HG03457 (cell line): Measurements from ENCODE around the gene CASP3.
"Not testable (repeated sequence)": the region's sequence is repeated elsewhere in the genome, so short reads cannot be mapped to it uniquely, and the experiment has no call there.

Experiments used
- ATAC-seq: cut with Tn5 transposase; IDR thresholded peaks from one replicate; pipeline ENCODE4 v1.9.1; 2021; ENCODE audit warnings: moderate number of reproducible peaks; ENCODE audit not compliant: unreplicated experiment

CASP3 gene

GRCh38 chr4:184664445-184665210, 15.4 kb upstream of the CASP3 start:
- ATAC-seq, result no peak

DNA sequence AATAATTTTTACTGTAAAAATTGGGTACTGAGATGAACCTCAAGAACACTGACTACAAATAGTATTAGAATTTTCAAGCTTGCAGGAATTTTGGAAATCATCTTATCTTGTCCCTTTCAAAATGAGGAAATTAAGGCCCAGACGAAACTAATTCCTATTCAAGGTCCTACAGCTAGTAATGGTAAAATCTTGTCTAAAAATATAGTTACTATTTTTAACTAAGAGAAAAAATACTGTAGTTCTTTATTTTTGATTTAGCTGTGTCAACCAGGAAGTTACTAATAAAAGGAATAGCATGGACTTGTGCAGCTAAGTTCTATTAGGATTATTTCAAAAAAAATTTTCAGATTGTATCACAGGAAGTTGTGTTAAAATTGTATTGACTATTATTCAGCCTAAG, 13.0 kb upstream of the CASP3 start:
- ATAC-seq, result no peak

GRCh38 chr4:184660978-184661377, 11.7 kb upstream of the CASP3 start:
- no peak for ATAC-seq

DNA sequence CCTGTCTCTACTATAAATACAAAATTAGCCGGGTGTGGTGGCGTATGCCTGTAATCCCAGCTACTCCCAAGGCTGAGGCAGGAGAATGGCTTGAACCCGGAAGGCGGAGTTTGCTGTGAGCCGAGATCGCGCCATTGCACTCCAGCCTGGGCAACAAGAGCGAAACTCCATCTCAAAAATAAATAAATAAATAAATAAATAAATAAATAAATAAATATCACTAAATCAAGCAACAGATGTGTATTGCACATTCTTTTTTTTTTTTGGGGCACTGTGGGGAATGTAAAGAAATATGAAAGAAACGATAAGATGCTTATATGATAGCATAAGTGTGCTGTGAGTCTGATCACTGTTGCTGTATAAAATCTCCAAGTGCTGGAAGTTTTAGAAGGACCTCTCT, 8.6 kb upstream of the CASP3 start:
- not testable (repeated sequence) for ATAC-seq

DNA sequence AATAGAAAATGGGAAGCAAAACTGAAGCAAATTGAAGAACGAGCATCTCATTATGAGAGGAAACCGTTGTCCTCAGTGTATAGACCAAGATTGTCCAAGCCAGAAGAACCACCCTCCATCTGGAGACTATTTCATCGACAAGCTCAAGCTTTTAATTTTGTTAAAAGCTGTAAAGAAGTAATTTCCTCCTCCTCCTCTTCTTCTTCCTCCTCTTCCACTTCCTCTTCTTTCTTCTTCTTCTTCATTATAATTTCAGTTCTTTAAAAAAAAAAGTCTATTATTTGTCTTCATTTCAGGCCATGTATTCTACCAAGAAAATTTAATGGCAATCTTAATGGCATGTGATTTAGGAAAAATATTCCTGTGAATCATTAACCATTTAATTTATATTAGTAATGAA, 7.9 kb upstream of the CASP3 start:
- ATAC-seq, result no peak

DNA sequence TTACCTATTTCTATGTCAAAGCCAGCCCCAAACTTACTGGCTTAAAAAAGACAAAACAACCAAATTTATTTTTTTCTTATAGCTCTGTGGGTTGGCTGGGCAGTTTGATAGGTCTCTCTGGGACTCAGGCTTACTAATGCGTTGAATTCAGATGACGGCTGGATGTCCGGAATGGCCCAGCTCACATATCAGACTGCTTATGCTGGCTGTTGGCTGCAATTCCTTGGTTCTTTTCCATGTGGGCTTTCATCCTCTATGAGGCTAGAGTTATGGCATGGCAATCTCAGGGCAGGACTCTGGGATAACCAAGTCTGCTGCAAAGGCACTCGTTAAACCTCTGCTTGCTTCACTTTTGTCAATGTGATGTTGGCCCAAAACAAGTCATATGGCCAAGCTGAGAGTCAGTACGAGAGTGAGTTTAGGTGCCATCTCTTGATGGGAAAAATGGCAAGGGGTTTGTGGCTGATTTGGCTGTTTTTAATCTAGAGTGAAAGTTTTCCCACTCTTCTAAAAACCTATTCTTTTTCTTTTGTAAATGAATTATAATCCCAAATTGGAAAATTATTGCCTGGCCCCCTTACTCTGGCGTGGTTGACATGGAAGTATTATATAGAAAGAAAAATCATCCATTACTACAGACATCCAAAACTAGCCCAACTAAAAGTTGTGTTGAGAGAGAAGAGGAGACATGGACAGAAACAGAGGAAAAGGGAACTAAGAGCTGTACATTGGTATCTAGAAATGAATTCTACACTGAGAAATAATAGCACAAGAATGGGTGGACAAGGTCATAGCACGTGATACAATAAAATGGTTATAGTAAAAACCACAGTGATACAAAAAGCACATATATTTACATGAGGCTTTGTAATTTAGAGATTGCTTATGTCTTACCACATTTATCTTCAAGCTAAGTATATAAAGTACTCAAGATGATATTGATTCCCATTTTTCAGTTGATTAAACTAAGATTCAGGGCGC, 6.9 kb upstream of the CASP3 start:
- no peak for ATAC-seq

DNA sequence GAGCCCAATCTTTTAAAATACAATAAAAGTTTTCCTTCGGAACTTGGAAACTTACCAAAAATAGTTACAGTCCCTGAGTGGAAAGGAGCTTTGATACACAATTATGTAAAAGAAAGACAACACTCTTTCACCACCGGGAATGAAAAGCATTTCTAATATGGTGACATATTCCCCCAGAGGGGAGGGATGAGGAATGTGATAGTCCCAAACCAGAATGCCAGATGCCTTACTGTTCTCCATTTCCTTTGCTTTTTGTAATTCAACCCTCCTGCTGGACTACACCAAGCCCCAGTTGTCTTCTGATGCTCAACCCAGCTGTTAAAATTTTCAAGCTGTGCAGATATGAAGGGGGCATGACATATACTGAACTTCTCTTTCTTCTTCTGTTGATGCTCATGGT, 4.4 kb upstream of the CASP3 start:
- no peak for ATAC-seq

GRCh38 chr4:184652681-184653080, 3.4 kb upstream of the CASP3 start:
- ATAC-seq, result not testable (repeated sequence)

DNA sequence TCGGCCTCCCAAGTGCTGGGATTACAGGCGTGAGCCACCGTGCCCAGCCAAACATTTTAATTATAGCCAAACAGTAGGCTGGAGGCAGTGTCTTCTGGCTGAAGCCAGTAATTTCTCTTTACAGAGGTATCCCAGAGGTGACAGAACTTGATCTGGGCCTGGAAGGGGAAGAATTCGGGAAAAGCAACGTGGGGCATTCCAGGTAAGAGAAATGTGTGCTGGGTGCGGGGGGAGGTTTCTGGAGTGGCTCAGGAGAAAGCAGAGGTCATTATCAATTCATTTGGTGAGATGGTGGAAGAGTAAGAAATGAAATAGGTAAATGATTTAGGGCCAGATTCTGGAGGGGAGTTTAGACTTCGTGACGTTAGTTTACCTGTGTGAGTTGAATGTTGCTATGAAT, 2.7 kb upstream of the CASP3 start:
- no peak for ATAC-seq

GRCh38 chr4:184649971-184650855, 966 bp upstream of the CASP3 start:
- no peak for ATAC-seq

GRCh38 chr4:184648313-184649025, 778 bp downstream of the CASP3 start:
- ATAC-seq, result peak; percentile 24

DNA sequence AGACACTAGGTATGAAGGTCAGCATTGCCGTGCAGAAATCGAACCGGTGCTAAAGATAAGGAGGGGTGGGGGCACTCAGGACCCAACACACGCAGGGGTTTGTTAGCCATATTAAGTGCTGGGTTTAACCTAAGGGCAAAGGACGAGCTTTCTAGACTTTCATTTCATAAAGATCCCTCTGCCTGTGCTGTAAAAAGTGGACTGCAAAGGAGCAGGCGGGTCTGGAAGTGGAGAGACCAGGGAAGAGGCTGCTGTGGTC, 1.3 kb downstream of the CASP3 start:
- ATAC-seq, result no peak

DNA sequence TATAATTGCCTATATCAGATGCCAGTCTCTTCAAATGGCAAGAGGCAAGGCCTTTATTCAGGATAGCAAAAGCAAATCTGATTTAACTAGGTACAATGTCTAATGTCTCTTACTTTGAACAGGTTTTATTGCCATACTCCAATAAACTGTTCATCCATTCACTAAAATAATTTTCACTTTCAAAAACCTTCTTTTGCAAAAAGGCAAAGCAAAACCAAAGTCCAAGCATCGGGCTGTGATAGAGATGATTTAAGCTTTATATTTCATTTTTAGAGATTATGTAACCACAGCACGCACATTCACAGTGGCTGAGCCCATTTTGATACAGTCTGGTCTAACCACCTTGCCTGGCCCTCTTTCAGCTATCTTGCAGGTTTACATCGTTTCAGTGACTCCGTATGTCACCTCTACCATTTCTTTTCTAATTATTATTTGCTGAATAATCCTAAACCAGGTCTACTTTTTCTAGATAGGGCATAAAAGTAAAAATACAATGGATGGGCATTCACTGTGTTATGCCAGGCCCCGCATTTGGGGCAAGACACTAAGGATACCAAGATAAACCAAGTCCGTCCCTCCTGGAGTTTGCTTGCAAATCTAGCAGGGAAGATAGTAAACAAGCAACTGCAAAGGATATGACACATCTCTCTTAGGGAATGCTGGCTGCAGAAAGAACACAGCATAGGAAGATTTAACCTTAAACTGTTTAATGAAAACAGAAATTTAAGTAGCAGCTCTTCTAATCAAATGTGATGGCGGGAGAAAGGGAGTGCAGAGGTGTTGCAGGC, 1.8 kb downstream of the CASP3 start:
- ATAC-seq, result no peak

DNA sequence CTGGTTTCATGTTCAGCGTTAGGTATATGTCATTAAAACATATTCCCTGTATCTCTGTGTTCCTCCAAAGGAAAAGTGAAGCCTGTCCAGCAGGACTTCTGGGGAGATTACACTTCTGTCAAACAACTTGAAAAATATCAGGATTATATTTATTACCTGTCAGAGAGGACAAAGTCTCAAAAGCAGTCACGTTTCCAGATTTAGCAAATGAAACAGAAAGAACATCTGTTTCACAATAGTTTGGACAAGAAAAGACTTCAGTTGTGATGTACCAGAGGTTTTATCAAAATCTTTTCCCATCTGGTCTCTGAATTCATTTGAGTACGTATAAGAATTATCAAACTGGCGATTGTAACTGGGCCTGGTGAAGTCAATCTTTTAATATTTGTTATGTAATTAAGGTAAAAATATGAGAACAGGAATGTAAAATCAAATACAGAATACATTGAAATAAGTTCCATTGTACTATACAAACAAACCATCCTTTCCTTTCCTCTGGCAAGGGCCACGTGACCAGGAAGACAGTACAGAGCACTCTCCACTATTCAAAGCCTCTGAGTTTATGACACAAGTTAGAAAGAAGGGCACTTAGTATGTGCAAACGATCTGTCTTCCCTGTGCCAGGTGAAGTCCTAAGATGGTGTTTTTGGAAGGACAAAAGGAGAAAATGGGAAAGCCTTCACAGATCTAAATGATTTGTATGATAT, 3.2 kb downstream of the CASP3 start:
- no peak for ATAC-seq

GRCh38 chr4:184644553-184645307, 4.5 kb downstream of the CASP3 start:
- no peak for ATAC-seq

DNA sequence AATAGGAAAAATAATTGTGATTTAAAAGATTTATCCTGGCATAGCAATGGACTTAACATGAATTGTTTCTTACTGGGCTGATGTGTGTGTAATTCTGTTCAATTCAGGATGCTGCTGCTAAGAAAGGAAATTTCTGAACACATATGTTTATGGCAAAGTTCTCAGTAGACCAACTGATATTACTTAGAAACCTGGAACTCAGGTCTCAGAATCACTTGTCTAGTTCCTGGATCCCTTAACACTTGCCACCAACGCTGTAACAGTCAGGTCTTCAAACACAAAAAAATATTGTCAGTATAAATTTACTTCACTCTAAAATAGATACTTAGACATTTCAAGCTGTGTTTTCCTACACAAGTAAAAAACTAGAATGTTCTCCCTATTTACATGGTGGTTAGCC, 5.5 kb downstream of the CASP3 start:
- no peak for ATAC-seq

GRCh38 chr4:184641451-184641850, 7.8 kb downstream of the CASP3 start:
- ATAC-seq, result no peak

- ATAC-seq, result peak; percentile 67
Observed at GRCh38 chr4:184641022-184641421, 8.2 kb downstream of the CASP3 start.

DNA sequence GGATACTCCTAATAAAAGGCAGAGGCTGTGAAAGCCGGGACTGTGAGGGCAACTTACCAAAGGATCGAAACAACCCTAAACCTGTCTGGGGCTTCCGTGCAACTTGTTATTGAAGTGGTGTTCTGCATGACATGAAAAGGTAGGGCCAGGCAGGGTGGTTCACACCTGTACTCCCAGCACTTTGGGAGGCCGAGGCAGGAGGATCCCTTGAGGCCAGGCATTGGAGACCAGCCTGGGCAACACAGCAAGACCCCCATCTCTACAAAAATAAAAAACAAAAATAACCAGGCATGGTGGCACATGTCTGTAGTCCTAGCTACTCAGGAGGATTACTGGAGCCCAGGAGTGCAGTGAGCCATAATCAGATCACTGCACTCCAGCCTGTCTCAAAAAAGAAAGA, 12.3 kb downstream of the CASP3 start:
- ATAC-seq, result no peak
